Activated CD4-positive, alpha-beta T cell treated with anti-CD3 and anti-CD28 coated beads for 36 hours (primary cell): ENCODE measurements around the gene NGEF. TPM values are rescaled to one million over a fixed set of nuclear protein-coding genes. Genes with fewer than 3 reads are reported as not detected.

Source experiments
- ATAC-seq: fragments of 200-7000 bp; cut with Tn5 transposase; one replicate; pipeline ENCODE4 v1.10.0; 2021; ENCODE audit warnings: mild to moderate bottlenecking, moderate library complexity
- CTCF ChIA-PET: fragments of 350-600 bp; sonication (Branson Sonifier 250); formaldehyde crosslinking; loops from one replicate; lab custom pipeline; 2021; ENCODE audit warnings: antibody characterized with exemption; lab: Charles Lee
- POLR2A ChIA-PET: fragments of 350-600 bp; sonication (Branson Sonifier 250); formaldehyde crosslinking; loops from one replicate; lab custom pipeline; 2021; ENCODE audit warnings: antibody characterized with exemption, inconsistent platforms; lab: Charles Lee
- DNase-seq: peaks from one replicate; pipeline ENCODE4 v3.0.0-alpha.2; 2020
- H3K27ac Mint-ChIP-seq: one replicate; pipeline ENCODE4 v1.8.0; 2021; ENCODE audit warnings: mixed read lengths
- H3K27me3 Mint-ChIP-seq: one replicate; pipeline ENCODE4 v1.8.0; 2021; ENCODE audit warnings: mixed read lengths
- H3K36me3 Mint-ChIP-seq: one replicate; pipeline ENCODE4 v1.8.0; 2021; ENCODE audit warnings: low read depth, mixed read lengths
- H3K4me1 Mint-ChIP-seq: one replicate; pipeline ENCODE4 v1.8.0; 2021; ENCODE audit warnings: mixed read lengths
- H3K4me3 Mint-ChIP-seq: one replicate; pipeline ENCODE4 v1.8.0; 2021; ENCODE audit warnings: mild to moderate bottlenecking, moderate library complexity, mixed read lengths
- H3K9me3 Mint-ChIP-seq: one replicate; pipeline ENCODE4 v1.8.0; 2021; ENCODE audit warnings: low read depth, mixed read lengths
- intact Hi-C, 2 experiments: fragments of 100-400 bp; cut with DNase I in 1 of 2; cut with micrococcal nuclease in 1 of 2; formaldehyde crosslinking; loops; one replicate each; pipeline versions ENCODE4 v1.14.2 to v1.15.1; 2022 to 2024; cut with DNase I, micrococcal nuclease
- total RNA-seq, 2 experiments: library from RNA; stranded (reverse); gene quantifications; one replicate each; pipeline ENCODE4 v1.2.3, GENCODE V29; 2021

The NGEF gene
- total RNA-seq, 2 experiments from 2014 or later: 1.5 to 2.0 TPM

DNA sequence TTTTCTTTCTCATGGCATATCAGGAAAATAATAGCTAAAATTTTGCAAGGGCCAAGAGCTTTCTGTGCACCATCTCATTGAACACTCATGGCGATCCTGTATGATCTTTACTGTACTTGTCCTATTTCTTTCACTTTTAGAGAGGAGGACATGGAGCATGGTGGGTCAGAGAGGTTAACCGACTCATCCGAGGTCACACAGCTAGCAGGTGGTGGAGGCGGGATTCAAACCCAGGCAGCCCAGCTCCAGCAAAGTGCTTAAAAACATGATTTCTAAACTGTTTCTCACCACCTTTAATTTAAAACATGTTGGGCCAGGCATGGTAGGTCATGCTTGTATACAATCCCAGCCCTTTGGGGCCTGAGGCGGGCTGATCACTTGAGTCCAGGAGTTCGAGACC is 6.4 kb downstream of the NGEF start:
- POLR2A ChIA-PET: interaction anchor here (0.7 kb wide), 1 partner anchor 258 kb away, joined by 3 read pairs; no protein-coding TSS in a partner anchor
- no peaks in the 10 kb centered on the region for H3K36me3 Mint-ChIP-seq
- DNase-seq: no peak
- intact Hi-C loops: no loop called here
- ATAC-seq: no peak
- no peaks in the 10 kb centered on the region for H3K9me3 Mint-ChIP-seq
- no peak overlapping the region for H3K27ac Mint-ChIP-seq
- no peaks in the 10 kb centered on the region for H3K4me1 Mint-ChIP-seq
- H3K4me3 Mint-ChIP-seq: no peak overlapping the region
- peaks cover 2% of the 10 kb centered on the region for H3K27me3 Mint-ChIP-seq
- CTCF ChIA-PET: interaction anchor here (0.9 kb wide), 1 partner anchor 52 kb away, joined by 3 read pairs; no protein-coding TSS in a partner anchor

DNA sequence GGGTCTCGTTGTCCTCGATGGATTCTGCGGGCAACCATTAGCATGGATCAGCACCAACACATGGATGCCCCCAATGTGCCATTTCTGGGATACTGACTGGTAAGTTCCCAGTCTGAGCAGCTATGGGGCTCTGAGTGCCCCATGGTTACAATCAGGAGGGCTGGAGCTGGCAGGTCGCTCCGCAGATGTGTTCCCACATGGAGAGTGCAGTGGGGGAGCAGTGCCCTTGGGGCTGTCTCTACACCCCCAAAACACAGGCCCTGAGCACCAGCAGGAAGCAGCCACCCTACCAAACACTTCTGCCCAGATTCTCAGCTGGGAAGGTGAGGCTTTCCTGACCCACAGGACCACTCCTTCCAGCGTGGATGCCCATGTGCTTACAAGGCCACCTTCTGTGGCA is 8.0 kb downstream of the NGEF start:
- Mint-ChIP-seq H3K27ac (no peak overlapping the region), H3K4me1 (no peaks in the 10 kb centered on the region), H3K36me3 (no peaks in the 10 kb centered on the region), H3K27me3 (no peaks in the 10 kb centered on the region), H3K4me3 (no peak overlapping the region), H3K9me3 (no peaks in the 10 kb centered on the region)
- DNase-seq (no peak), ATAC-seq (no peak)
- ChIA-PET POLR2A (no interaction called here), CTCF (no interaction called here)
- intact Hi-C loops: no loop called here

DNA sequence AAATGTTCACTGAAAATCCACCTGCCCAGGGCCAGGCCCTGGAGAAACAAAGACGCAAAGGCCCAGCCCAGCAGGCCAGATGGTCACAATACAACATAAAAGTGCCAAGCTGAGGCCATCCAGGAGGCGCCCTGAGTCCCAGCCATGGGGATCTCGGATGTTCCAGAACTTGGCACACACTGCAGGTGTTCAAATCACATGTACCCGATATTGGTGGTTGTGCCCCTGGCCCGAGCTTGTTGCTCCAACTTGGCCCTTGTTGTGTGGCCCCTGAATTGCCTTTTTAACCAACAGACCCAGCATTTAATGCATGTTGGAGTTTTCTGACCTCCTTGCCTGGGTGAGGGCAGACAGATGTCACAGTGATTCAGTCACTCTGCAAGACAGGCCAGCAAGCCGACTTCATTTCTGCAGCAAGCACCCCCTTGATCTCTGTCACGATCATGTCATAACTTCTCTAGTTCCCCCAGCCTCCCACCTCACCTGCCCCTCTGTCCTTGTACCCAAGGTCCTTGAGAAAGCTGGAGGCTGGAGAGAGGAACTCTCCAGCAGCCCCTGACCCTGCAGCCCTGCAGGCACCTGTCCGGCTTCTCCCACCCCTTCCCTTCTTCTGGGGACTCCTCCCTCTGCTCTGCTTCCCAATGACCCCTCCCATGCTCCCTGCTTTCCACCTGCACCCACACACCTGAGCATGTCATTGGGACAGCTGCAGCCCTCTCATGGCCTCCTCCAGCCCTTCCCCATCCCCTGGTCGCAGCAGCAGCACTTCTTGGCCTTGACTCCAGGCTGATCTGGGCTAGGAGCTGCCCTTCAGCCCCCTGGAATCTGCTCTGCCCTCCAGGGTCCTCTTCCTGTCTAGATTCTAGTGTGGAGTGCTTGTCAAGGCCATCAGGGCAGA is 9.1 kb downstream of the NGEF start:
- H3K4me1 Mint-ChIP-seq: no peaks in the 10 kb centered on the region

DNA sequence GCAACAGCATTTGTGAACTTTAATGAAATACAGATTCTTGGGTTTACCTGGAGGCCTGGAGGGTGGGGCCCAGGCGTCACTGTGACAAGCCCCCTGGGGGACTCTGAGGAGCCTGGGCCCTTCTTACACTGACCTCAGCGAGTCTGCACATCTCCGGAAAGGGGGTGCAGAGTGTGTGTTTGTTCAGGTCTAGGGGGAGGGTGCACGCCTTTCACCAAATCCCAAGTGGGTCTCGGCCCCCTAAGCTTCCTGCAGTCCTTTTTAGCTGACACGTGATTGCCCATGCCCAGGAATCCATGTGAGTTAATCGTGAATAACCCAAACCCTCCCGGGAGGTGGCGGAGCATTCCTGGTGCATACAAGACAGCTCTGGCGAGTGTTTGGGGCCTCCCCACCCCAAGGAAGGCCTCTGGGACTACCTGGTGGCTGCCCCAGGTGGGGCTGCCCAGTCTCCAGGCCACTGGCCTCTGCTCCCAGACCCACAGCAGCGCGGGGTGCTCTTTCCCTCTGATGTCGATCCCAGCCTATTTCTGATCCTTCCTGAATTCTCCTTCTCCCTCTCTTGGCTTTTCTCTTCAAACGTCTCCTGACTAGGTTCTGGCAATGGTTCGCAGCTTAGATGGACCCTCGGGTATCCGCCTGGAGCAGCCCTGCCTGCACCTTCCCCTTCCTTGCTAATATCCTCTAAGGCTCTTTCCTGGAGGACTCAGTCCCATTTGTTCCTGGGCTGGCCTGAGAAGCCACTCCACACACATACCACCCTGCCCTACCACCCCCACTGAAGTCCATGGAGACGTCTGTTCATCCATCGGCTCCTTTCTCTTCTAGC is 10.0 kb downstream of the NGEF start:
- DNase-seq (no peak), ATAC-seq (no peak)
- Mint-ChIP-seq H3K9me3 (no peaks in the 10 kb centered on the region), H3K4me1 (no peaks in the 10 kb centered on the region), H3K36me3 (no peaks in the 10 kb centered on the region), H3K4me3 (no peak overlapping the region), H3K27me3 (no peaks in the 10 kb centered on the region), H3K27ac (no peak overlapping the region)
- ChIA-PET POLR2A (no interaction called here), CTCF (no interaction called here)
- intact Hi-C loops: no loop called here

More for the DNA sequence above, 9.1 kb downstream of the NGEF start:
- H3K27ac Mint-ChIP-seq: no peak overlapping the region
- H3K27me3 Mint-ChIP-seq: no peaks in the 10 kb centered on the region
- no peaks in the 10 kb centered on the region for H3K36me3 Mint-ChIP-seq
- ATAC-seq (no peak), DNase-seq (no peak)
- CTCF ChIA-PET: no interaction called here
- no peaks in the 10 kb centered on the region for H3K9me3 Mint-ChIP-seq
- no peak overlapping the region for H3K4me3 Mint-ChIP-seq
- POLR2A ChIA-PET: no interaction called here
- intact Hi-C loops: no loop called here

DNA sequence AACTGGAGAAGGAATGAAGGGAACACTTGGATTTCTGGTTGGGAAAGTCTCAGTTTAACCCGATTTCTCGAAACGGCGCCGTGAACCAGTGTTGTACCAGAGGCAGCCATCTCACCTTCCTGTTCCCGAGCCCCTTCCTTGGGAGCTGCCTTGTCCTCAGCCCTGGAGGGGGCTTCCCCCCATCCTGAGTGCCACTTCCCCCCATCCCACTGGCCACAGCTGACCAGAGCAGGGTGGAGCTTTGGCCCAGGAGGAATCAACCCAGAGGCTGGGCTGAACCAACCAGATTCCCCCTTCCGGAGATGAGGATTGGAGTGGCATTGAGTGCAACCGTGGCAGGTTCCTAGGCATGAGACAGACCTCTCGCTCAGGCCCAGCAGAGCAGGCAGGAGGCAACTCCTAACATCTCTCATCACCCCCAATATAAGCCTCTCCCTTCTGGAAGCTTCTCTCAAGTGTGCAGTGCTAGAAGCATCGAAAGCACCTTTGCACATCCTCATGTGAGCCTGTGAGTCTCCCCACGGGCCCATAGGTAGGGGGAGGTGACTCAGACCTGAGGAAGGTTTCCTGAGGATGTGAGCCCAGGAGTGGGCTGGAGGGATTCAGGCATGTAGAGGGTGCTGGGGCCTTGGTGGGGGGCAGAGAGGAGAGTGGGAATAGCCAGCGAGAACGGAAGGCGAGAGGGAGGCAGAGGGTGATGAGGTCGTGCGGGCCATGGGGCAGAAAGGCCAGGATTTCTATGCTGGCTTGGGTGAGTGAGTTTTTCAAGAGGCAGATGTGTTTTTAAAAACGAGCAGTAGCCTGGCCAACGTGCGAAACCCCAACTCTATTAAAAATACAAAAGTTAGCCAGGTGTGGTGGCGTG is 11.9 kb downstream of the NGEF start:
- H3K36me3 Mint-ChIP-seq: no peaks in the 10 kb centered on the region
- DNase-seq (no peak), ATAC-seq (no peak)
- no peaks in the 10 kb centered on the region for H3K4me1 Mint-ChIP-seq
- ChIA-PET CTCF (no interaction called here), POLR2A (no interaction called here)
- no peaks in the 10 kb centered on the region for H3K27me3 Mint-ChIP-seq
- H3K9me3 Mint-ChIP-seq: no peaks in the 10 kb centered on the region
- H3K4me3 Mint-ChIP-seq: no peak overlapping the region
- intact Hi-C loops: no loop called here
- H3K27ac Mint-ChIP-seq: no peak overlapping the region

DNA sequence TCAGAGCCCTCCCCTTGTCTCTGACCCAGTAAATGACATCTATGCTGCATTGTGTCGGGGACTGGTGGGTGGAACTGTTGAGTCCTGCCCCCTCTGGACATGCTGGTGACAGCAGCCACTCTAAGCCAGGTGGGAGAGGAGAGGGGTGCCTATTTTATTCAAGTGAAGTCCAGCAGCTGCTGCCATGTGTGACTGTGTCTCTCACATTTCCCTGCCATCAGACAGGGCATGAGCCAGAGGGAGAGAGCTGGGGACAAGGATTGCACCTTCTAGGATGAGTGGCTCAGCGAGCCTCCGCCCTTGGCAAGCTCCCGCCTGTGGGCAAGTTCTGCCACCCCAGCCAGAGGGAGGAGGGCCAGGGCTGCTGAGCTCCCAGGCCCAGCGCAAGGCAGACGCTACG is 13.7 kb downstream of the NGEF start:
- H3K27ac Mint-ChIP-seq: no peak overlapping the region
- H3K4me1 Mint-ChIP-seq: no peaks in the 10 kb centered on the region
- H3K4me3 Mint-ChIP-seq: no peak overlapping the region
- H3K27me3 Mint-ChIP-seq: no peaks in the 10 kb centered on the region
- ChIA-PET CTCF (no interaction called here), POLR2A (no interaction called here)
- no peaks in the 10 kb centered on the region for H3K36me3 Mint-ChIP-seq
- H3K9me3 Mint-ChIP-seq: no peaks in the 10 kb centered on the region
- intact Hi-C loops: no loop called here
- ATAC-seq (no peak), DNase-seq (no peak)

DNA sequence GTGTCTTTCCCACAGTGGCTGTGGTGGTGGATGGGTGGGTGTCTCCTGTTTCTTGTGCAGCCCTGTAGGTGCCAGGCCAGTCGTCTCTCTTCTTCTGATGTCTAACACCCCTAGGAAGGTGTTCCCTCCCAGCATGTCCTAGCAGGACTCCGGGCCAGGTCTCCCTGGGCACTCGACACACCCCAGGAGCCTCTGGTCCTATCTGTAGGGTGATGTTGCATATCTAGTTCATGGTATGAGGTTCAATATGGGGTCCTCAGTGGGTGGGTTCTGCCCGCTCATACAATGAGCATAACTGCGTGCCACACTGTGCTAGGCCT is 14.4 kb downstream of the NGEF start:
- H3K4me3 Mint-ChIP-seq: no peak overlapping the region
- H3K27me3 Mint-ChIP-seq: no peaks in the 10 kb centered on the region
- no peaks in the 10 kb centered on the region for H3K4me1 Mint-ChIP-seq
- ChIA-PET POLR2A (no interaction called here), CTCF (no interaction called here)
- intact Hi-C loops: no loop called here
- no peaks in the 10 kb centered on the region for H3K36me3 Mint-ChIP-seq
- DNase-seq (no peak), ATAC-seq (no peak)
- no peaks in the 10 kb centered on the region for H3K9me3 Mint-ChIP-seq
- H3K27ac Mint-ChIP-seq: no peak overlapping the region

DNA sequence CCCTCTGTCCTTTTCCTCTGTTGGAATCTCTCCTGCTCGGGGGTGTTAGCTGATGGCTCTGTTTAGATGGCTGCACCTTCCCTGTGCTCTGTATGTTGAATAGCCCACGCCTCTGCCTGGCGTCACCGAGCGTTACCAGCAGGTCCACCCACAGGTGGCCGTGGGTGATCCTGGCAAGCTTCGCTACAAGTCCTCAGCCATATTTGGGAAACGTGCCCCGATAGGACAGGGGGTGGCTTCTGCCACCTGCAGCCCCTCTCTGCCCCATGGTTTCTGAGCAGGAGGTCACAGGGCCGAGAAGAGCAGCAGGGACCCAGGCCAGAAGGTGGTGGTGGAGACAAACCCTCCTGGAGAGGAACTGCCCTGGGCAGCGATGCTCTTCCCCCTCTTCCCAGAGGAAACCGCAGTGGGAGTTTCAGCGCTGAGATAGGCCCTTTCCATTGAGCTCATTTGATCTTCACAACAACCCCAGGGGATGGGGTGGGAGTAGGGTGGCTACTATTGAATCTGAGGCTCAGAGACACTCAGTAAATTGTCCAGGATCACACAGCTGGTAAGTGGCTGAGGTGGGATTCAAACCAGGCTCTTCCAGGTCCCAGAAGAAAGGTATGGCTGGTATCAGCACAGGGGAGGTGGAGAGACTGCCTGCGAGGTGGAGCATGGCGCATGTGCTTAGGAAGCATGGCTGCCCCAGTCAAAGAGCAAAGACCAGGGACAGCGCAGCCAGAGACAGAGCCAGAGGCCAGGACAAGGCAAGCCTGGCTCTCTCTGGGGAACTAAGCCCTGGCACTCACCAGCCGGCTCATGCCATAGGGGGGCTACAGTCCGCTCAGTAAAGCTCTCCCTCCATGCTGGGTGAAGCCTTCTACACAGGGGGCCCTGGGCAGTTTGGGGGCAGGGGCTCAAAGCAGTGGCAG is 15.0 kb downstream of the NGEF start:
- no peak for ATAC-seq
- H3K4me1 Mint-ChIP-seq: no peaks in the 10 kb centered on the region
- POLR2A ChIA-PET: no interaction called here
- CTCF ChIA-PET: interaction anchor here (0.6 kb wide), 1 partner anchor 226 kb away, joined by 3 read pairs; no protein-coding TSS in a partner anchor
- no peak for DNase-seq
- intact Hi-C loops: no loop called here
- H3K4me3 Mint-ChIP-seq: no peak overlapping the region
- H3K36me3 Mint-ChIP-seq: no peaks in the 10 kb centered on the region
- H3K9me3 Mint-ChIP-seq: no peaks in the 10 kb centered on the region
- H3K27me3 Mint-ChIP-seq: no peaks in the 10 kb centered on the region
- H3K27ac Mint-ChIP-seq: no peak overlapping the region

DNA sequence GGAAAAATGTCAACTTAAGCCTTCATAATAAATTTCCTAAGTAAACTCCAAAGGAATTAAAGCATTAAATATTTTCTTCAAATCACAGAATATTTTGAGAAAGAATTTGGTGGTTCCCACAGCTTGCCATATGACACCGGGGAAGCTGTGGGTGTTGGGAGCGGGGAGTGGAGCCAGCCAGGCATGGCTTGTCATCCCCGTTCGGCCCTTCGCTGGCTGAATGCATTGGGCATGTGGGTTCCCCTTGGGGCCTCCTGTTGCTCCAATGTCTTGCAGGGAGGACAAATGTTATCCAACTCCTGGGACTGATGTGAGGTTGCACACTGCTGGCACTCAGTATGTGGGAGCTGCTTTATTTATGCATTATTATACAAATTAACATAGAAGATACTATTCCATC is 18.6 kb downstream of the NGEF start:
- POLR2A ChIA-PET: no interaction called here
- no peak overlapping the region for H3K4me3 Mint-ChIP-seq
- H3K9me3 Mint-ChIP-seq: no peaks in the 10 kb centered on the region
- intact Hi-C loops: no loop called here
- H3K36me3 Mint-ChIP-seq: no peaks in the 10 kb centered on the region
- H3K4me1 Mint-ChIP-seq: no peaks in the 10 kb centered on the region
- CTCF ChIA-PET: no interaction called here
- H3K27me3 Mint-ChIP-seq: no peaks in the 10 kb centered on the region
- H3K27ac Mint-ChIP-seq: no peak overlapping the region
- ATAC-seq (no peak), DNase-seq (no peak)

DNA sequence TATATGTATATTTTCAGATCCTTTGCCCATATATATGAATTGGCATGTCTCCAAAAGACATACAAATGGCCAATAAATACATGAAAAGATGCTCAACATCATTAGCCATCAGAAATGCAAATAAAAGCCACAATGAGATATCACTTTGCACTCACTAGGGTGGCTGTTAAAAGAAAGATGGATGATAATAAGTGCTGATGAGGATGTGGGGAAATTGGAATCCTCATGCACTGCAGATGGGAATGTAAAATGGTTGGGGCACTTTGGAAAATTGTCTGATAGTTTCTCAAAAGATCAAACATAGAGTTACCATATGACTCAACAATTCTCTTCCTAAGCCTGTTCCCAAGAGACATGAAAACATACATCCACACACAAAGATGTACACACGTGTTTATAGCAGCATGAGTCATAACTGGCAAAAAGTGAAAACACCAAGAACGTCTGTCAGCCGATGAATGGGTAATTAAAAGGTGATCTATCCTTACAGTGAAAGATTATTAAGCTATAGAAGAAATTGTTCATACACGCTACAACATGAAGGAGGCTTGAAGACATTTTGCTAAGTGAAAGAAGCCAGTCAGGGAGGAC is 19.7 kb downstream of the NGEF start:
- Mint-ChIP-seq H3K4me1 (peaks cover 3% of the 10 kb centered on the region), H3K4me3 (no peak overlapping the region), H3K27ac (no peak overlapping the region), H3K27me3 (no peaks in the 10 kb centered on the region), H3K9me3 (no peaks in the 10 kb centered on the region), H3K36me3 (no peaks in the 10 kb centered on the region)
- DNase-seq (no peak), ATAC-seq (no peak)
- intact Hi-C loops: no loop called here
- ChIA-PET CTCF (no interaction called here), POLR2A (no interaction called here)
